Ramos (cell line): ENCODE measurements around the gene PHF2.
"Not testable (repeated sequence)": the region's sequence is repeated elsewhere in the genome, so short reads cannot be mapped to it uniquely, and the experiment has no call there.

Experiments used
- in situ Hi-C: fragments of 300-500 bp; cut with MboI; formaldehyde crosslinking; loops from one replicate; pipeline ENCODE4 v1.14.3; 2022; ENCODE audit warnings: low sequenced_read_pairs; ENCODE audit not compliant: unreplicated experiment

Gene PHF2

DNA sequence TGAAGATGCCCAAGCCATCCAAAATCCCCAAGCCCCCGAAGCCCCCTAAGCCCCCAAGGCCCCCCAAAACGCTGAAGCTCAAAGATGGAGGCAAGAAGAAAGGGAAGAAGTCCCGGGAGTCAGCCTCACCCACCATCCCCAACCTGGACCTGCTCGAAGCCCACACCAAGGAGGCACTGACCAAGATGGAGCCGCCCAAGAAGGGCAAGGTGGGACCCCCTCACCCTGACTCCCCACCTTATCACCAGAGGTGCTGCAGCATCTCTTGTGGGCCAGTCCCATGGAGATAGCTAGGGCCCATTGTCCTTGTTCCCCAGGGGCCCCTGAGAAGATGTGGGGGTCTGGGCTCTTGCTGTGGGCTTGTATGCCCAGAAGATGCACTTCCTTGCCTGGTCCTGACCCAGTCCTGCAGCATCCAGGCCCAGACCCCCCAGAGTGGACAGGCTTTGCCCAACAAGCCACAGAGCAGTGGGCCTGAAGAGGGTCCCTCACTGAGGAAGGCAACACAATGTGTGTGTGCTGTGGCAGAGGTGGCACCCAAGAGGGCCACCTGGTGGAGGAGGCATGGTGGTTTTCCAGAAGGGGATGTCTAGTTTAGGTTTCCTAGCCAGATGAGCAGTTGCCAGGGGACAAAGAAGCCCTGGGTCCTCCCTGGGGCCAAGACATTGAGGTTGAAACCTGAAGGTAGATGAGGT is 84.1 kb downstream of the PHF2 start:
- in situ Hi-C loops: no loop called here

DNA sequence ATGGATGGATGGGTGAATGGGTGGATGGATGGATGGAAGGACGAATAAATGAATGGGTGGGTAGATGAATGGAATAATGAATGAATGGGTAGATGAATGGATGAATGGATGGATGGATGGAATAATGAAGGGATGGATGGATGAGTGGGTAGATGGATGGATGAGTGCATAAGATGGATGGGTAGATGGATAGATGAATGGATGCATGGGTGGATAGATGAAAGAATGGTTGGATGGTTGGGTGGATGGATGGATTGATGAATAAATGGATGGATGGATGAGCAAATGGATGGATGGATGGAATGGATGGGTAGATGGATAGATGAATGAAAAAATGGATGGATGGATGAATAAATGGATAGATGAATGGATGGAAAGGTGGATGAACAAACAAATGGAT is 85.2 kb downstream of the PHF2 start:
- in situ Hi-C loops: no loop called here

DNA sequence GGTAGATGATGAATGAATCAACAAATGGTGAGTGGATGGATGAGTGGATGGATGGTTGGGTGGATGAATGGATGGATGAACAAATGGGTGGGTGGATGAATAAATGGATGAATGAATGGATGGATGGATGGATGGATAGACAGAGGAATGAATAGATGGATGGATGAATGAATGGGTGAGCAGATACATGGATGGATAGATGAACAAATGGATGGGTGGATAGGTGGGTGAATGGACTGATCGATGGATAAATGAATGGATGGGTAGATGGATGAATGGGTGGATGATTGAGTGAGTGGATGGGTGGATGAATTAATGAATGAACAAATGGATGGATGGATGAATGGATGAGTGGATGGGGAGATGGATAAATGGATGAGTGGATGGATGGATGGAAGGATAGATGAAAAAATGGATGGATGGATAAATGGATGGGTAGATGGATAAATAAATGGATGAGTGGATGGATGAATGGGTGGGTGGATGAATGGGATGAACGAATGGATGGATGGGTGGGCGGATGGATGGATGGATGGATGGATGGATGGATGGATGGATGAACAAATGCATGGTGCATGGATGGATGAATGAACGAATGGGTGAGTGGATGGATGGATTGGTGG is 85.7 kb downstream of the PHF2 start:
- in situ Hi-C loops: no loop called here

DNA sequence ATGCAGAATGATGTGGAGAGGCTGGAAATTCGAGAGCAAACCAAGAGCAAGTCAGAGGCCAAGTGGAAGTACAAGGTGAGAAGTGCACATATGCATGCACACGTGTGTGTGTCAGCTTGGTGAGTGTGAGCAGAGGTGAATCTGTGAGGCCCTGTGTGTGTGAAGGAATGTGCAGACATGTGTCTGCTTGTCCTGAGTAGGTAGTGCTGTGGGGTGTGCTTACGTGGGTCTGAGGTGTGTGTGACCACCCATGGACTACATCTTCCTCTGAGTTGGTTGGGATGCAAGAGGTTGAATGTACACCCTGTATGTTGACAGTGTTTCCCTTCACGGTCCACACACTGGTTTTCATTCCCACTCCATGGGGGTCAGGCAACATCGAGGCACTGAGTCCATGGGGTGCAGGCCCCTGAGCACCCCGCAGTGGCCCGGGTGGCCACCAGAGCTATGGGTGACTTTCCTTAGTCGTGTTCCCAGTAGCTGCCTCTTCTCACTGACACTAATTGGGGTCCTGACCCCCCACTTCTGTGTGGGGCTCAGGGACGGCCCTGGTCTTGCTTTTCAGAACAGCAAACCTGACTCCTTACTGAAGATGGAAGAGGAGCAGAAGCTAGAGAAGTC is 86.7 kb downstream of the PHF2 start:
- in situ Hi-C loops: no loop called here

DNA sequence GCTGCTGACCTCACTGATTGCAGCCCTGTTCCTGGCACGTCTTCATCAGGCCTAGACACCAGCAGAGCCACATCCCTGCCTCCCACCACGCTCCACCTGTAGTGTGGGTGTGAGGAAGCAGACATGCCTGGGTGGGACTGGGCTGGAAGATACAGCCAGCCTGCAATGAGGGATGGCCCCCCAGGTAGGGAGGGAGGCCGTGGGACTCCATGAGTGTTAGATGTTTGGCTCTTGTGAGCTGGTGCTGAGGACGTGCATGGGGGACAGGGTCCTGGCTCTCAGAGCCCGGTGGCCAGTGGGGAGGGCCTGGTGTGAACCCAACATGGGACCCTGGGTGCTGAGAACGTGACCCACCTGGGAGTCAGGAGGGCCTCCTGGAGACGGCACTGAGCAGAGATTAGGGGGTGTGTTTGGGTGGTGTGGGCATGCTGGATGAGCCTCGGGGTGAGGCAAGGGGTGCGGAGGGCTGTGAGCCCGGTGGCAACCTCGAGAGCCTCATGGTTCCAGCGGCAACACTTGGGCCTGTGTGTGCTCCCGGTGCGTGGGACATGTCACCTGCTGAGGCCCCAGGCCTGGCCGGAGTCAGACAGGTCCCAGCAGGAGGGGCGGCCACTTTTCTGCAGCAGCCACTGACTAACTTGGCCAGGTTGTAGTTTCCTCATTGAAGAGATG is 87.6 kb downstream of the PHF2 start:
- in situ Hi-C loops: no loop called here

DNA sequence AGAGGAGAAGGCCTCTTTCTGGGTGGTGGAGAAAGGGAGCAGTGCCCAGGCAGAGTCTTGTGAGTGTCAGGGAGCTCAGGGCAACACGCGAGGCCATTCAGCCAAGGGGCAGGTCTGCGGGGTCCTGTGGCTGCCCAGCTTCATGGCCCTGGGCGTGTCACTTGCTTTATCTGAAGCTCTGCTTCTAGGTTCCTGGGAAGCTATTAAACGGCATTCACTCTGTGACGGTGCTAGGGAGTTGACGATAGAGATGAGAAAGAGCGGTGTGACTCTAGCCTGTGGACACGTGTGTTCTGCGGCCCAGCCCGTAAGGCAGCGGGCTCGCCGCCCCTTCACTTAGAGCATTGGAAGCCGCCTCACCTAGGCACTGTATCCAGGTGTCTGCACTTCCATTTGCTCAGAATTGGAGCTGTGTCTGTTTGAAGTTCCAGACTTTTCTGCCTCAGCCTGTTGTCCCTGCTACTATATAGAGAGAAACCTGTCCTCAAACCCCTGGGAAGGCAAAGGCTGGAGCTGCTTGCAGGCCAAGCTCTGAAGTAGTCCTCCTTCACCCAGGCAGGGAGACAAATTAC is 88.3 kb downstream of the PHF2 start:
- in situ Hi-C loops: no loop called here

DNA sequence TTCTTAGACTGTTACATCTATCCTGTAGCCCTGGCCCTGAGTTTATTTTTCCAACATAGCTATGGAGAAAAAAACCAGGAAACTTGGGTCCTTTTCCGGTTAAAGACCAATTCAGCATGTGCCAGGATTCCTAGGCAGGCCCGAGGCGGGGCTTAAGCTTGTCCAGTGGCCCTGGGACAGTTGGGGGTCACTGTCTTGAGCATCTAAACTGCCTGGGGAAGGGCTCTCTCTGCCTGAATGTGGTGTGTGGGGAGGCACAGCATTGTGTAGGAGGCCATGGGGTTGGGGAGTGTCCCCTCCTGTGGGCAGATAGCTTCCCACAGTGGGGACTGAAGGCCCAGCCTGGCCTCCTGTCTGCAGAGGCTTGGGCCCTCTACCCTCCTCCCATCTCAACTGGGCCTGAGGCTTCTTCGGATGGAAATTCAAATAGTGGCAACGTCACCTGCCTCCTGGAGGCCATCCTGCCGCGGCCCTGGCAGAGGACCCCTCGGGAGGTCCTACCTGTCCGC is 88.8 kb downstream of the PHF2 start:
- in situ Hi-C loops: no loop called here

DNA sequence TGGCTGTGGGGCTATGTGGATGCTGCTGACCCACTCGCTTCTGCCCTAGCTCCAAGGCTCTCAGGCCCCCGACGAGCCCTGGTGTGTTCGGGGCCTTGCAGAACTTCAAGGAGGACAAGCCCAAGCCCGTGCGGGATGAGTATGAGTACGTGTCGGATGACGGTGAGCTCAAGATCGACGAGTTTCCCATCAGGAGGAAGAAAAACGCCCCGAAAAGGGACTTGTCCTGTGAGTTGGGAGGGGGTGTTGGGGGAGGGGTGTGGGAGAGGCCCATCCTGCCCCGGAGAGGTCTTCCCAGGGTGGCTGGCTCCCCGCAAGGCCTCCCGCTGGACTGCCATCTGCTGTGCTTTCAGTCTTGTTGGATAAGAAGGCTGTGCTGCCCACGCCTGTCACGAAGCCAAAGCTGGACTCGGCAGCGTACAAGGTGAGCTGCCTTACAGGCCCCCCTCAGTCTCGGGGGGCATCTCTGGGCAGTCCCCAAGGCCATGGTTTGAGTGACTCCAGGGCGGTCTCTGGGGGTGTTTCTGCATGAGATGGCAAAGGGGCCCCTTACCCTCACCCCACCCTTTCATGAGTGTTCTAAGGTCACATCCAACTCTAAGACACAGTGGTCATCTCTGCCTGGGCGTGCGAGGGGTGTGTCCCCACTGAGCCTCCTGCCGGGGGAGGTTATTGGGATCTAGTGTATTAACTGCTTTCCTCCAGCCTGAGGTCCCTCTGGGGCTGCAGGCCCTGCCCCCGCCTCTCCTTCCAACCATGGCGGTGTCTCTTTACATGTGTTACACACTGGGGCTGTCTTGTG is 89.5 kb downstream of the PHF2 start:
- in situ Hi-C loops: no loop called here

DNA sequence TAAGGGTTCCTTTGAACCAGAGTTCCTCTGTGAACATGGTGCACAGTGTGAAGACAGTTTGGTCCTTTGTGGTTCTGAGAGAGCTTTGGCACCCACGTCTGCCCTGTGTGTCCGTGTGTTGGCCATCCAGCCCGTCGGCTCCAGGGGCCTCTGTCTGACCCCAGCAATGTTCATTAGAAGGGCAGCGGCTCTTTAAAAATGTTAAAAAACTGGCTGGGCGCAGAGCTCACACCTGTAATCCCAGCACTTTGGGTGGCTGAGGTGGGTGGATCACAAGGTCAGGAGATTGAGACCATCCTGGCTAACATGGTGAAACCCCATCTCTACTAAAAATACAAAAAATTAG is 90.0 kb downstream of the PHF2 start:
- in situ Hi-C loops: not testable (repeated sequence)

DNA sequence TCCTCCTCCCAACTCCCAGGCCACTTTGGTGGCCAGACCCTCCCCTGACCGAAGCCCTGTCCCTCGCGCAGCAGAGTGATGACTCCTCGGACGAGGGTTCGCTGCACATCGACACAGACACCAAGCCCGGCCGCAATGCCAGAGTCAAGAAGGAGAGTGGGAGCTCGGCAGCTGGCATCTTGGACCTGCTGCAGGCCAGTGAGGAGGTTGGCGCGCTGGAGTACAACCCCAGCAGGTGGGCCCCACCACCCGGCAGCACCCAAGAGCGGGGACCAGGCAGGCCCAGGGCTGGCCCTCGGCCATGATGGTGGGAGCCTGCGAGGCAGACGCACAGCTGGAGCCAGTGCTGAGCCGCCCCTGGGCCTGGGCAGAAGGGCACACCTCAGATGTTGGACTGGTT is 90.6 kb downstream of the PHF2 start:
- in situ Hi-C loops: no loop called here

DNA sequence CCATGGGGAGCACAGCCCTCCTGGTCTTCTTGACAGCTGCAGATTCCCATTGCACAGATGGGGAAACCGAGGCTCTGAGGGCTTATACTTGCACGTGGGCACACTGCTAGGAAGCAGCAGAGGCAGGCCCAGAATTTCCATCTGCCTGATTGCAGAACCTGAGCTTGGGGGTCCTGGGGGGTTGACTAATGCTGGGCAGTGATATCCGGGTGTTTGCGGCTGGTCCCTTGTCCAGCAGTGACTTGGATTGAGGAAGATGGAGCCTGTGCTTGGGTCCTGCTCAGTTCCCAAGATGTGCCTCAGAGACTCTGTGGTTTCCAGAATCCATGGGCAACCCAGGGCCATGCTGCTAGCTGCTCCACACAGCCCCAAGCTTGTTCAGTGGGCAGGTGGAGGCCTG is 91.2 kb downstream of the PHF2 start:
- in situ Hi-C loops: no loop called here

DNA sequence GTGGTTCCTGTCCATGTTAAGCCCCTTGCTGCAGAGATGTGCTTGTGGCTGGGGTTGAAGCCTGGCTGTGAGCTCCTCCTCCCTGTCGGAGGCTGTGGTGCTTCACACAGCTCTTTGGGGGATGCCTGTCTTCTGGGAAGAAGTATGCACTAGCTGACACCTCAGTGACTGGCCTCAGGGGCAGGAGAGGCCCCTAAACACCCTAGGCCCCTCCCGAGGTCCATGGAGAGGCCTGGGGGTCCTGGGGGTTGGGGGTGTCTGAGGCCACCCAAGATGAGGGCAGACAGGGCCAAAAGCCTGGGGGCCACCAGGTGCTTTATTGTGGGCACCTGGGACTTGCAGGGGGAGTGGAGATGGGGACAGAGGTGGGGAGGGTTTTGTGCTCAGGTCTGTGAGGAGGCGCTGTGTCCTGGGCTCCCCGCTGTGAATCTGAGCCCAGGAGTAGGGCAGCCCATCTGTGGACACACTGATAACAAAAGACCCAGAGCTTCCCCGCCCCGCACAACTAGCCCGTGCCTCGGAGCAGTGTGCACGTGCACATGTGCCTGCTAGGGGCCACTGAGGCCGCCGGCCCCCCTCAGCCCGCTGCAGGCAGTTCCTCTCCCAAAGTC is 92.0 kb downstream of the PHF2 start:
- in situ Hi-C loops: no loop called here

DNA sequence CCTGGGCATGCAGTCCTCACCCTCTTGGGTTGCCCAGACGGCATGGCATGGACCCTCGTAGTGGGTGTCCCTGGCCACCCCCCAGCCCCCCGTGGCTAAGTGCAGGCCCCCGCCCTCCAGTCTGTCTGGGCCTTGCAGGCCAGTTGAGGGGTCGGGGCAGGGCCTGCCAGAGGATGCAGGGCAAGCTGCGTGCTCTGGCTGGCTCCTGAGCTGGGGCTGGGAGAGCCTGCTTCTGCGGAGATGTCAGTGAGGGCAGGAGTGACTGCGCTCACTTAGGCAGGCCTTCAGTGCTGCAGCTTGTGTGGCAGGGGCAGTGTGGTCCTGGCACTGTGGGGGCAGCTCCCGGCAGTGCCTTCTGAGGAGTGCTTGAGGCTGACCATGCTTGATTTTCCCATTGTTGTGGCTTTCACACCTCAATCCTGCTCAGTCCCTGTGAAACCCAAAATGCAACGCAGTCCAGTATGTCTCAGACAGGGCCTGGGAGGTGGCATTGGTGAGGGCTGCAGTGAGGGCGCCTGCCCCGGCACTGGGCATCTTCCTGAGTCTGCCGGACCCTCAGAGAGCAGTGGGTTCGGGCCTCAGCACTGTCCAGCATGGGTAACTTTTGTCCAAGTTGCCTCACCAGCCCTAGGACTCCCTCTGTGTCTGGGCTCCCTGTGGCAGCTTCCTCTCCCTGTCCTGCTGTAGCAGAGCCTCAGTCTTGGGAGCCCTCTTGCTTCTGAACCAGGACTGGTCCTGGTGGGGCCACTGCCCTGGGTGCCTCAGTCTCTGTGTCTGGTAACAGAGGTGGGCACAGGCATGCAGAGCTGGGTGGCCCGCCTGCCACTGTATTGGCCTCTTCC is 93.0 kb downstream of the PHF2 start:
- in situ Hi-C loops: no loop called here

DNA sequence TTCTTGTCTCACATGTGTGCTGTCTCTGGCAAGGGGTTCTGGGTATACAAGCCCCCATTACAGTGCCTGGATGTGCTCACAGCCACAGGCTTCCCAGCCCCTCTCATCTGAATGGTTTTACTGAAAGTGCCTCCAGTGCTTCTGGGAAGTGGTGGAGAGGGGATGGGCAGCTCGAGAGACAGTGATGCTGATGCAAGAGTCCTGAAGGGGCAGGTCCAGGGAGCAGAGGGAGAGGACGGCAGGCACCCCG is 93.5 kb downstream of the PHF2 start:
- in situ Hi-C loops: no loop called here

DNA sequence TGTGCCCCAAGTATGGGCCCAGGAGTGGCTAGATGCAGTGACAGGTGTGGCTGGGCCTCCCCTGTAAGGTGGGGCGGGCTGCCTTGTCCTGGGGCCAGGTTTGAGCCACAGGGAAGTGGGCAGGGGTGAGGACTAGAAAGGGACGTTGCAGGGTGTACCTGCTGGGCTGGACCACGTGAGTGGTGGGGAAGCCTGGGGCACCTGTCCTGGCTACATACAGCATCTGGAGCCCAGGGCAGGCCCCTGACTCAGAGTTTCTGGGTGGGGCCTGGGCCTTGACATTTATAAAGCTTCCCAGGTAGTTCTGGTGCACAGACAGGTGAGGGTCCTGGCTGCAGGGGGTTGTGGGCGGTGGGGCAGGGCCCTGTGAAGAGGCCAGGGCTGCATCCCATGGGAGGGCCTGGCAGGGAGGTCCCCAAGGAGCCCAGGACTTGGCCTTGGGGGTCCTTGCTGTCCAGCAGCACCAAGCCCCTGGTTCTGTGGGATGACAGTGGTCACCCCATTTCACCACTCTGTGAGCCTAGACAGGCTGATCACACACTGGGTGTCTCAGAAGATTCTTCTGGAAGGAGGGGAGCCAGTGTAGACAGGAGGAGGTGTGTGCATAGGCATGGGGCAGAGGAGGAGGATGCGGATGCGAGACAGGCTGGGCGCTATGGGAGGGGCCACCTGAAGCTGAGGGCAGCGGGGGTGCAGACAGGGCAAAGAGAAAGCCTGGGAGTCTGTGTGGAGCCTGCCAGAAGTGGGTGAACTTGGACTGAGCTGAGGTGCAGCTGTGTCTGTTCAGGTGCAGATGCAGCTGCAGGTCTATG is 94.0 kb downstream of the PHF2 start:
- in situ Hi-C loops: no loop called here

DNA sequence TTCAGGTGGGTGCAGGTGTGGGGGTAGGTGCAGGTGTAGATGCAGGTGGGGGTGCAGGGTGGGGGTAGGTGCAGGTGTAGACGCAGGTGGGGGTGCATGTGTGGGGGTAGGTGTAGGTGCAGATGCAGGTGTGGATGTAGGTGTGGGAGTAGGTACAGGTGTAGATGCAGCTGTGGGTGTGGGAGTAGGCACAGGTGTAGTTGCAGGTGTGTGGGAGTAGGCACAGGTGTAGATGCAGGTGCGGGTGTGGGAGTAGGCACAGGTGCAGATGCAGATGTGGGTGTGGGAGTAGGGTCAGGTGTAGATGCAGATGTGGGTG is 94.6 kb downstream of the PHF2 start:
- in situ Hi-C loops: no loop called here

DNA sequence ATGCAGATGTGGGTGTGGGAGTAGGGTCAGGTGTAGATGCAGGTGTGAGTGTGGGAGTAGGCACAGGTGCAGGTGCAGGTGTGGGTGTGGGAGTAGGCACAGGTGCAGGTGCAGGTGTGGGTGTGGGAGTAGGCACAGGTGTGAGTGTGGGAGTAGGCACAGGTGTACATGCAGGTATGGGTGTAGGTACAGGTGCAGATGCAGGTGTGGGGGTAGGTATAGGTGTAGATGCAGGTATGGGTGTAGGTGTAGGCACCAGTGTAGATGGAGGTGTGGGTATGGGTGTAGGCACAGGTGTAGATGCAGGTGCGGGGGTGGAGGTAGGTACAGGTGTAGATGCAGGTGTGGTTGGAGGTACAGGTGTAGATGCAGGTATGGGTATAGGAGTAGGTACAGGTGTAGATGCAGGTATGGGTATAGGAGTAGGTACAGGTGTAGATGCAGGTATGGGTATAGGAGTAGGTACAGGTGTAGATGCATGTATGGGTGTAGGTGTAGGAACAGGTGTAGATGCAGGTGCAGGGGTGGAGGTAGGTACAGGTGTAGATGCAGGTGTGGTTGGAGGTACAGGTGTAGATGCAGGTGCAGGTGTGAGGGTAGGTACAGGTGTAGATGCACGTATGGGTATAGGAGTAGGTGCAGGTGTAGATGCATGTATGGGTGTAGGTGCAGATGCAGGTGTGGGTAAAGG is 96.1 kb downstream of the PHF2 start:
- in situ Hi-C loops: not testable (repeated sequence)
